SH-SY5Y (cell line): ENCODE data around the gene SLC2A1.

ENCODE experiments used
- GATA2 ChIP-seq: IDR thresholded peaks from 2 replicates; pipeline ENCODE4 v1.6.1; 2011; ENCODE audit warnings: mild to moderate bottlenecking, low read depth, low read length
- GATA3 ChIP-seq: IDR thresholded peaks from 2 replicates; pipeline ENCODE4 v1.6.1; 2011; ENCODE audit warnings: low read depth, mild to moderate bottlenecking, low read length, moderate library complexity

GRCh38 chr1:42964044-42964812 is 5.6 kb upstream of the SLC2A1 start:
- TF ChIP-seq GATA3 (no peak), GATA2 (no peak)
